K562 (cell line): ENCODE measurements around the gene VILL.

ENCODE experiments used
- CTCF ChIP-seq, 3 experiments: IDR thresholded peaks in 2 of 3; conservative IDR thresholded peaks in 1 of 3; 2 replicates each; pipeline ENCODE4 v1.5.1; 2011 to 2012; ENCODE audit warnings: low read length in 3 of 3, mild to moderate bottlenecking in 3 of 3, control low read depth in 2 of 3, improper control_type of control experiment in 1 of 3, inconsistent platforms in 1 of 3, low read depth in 1 of 3, mixed read lengths in 1 of 3, moderate library complexity in 1 of 3; ENCODE audit not compliant: insufficient read depth in 2 of 3
- POLR2A ChIP-seq: fragments of 450-650 bp; conservative IDR thresholded peaks from 2 replicates; pipeline ENCODE4 v1.6.1; 2016
- POLR2AphosphoS5 ChIP-seq: IDR thresholded peaks from 2 replicates; pipeline ENCODE4 v1.6.1; 2011; ENCODE audit warnings: mild to moderate bottlenecking, low read depth, low read length, moderate library complexity; ENCODE audit not compliant: control insufficient read depth, insufficient read depth
- TCF7L2 ChIP-seq: fragments of 150-350 bp; IDR thresholded peaks from 2 replicates; pipeline ENCODE4 v1.6.1; 2016; ENCODE audit warnings: low read depth, mild to moderate bottlenecking, low read length, moderate library complexity
- ZBTB17 ChIP-seq: fragments of 450-650 bp; formaldehyde crosslinking; IDR thresholded peaks from 2 replicates; pipeline ENCODE4 v1.4.0; 2020; ENCODE audit warnings: mild to moderate bottlenecking

DNA sequence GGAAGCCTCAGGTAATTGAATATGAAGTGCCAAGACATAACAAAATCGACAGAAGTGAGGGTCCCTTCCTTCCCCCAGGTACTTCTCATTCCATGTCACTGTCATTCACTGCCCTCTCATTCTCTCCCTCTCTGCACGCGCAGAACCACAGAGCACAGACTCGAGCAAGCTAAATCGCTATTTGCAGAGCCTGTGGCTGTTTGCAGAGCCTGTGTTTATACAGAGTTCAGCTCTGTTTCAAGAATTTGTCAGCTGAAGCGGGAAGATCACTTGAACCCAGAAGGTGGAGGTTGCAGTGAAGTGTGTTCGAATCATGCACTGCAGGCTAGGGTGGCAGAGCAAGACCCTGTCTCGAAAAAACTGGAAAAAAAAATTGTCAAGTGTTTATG lies 2.5 kb downstream of the VILL start:
- no peak for TF ChIP-seq POLR2A
- TF ChIP-seq POLR2AphosphoS5: no peak
- no peak for TF ChIP-seq ZBTB17 (CRISPR knock-in tag)
- TF ChIP-seq TCF7L2: no peak
- TF ChIP-seq CTCF (IDR thresholded peaks at IDR 0.05 in 2 of 3, conservative IDR thresholded peaks at IDR 0.05 in 1 of 3; ENCODE audit: insufficient read depth in 2 of 3, low read depth in 1 of 3, low read length in 3 of 3): no peak
